CMK (cell line): ENCODE data around the gene GMNN.
"Not testable (repeated sequence)": the region's sequence is repeated elsewhere in the genome, so short reads cannot be mapped to it uniquely, and the experiment has no call there.

Source experiments
- DNase-seq: peaks from one replicate; pipeline ENCODE4 v3.0.0-alpha.2; 2010; ENCODE audit warnings: low read depth

GMNN gene

DNA sequence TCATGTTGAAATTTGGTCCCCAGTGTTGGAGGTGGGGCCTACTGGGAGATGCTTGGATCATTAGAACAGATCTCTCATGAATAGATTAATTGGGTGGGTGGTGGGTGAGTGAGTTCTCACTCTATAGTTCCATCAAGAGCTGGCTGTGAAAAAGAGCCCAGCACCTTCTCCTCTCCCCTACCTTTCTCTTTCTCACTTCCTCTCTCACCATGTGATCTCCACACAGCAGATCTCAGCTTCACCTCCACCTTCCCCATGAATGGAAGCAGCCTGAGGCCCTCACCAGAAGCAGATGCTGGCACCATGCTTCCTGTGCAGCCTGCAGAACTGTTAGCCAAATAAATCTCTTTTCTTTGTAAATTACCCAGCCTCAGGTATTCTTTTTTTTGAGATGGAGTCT is 12.9 kb upstream of the GMNN start:
- DNase-seq = no peak

- no peak for DNase-seq
Measured at GRCh38 chr6:24763578-24763977, 11.2 kb upstream of the GMNN start.

- DNase-seq = not testable (repeated sequence)
Measured at GRCh38 chr6:24764833-24765828, 9.6 kb upstream of the GMNN start.

GRCh38 chr6:24765968-24766367 is 8.8 kb upstream of the GMNN start:
- not testable (repeated sequence) for DNase-seq

DNA sequence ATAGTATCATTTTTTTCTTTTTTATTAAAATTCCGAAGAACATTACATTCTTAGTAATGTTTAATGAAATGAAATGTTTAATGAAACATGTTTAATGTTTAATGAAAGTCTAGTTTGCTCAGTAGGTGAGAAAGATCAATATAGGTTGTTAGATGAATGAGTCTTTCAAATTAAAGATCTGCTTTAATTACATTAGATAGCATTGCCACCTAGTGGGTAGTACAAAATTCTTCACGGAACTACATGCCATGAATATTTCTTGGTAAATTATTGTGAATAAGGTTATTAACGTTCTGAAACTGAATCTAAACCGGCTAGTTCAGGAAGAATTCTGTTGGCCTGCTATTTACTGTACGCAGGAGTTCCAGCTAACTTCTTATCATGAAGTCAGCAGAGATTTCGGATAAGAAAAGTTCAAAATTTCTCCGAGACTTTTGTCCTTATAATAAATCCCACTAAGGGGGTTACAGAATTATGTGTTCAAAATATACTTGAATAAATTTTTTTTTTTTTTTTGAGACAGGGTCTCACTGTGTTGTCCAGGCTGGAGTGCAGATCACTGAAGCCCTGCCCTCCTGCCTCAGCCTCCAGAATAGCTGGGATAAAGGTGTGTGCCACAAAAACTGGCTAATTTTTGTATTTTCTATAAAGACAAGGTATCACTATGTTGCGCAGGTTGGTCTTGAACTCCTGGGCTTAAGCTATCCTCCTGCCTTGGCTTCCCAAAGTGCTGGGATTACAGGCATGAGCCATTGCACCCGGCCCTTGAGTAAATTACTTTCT is 7.9 kb upstream of the GMNN start:
- no peak for DNase-seq

GRCh38 chr6:24768361-24768760 is 6.4 kb upstream of the GMNN start:
- DNase-seq = no peak

DNA sequence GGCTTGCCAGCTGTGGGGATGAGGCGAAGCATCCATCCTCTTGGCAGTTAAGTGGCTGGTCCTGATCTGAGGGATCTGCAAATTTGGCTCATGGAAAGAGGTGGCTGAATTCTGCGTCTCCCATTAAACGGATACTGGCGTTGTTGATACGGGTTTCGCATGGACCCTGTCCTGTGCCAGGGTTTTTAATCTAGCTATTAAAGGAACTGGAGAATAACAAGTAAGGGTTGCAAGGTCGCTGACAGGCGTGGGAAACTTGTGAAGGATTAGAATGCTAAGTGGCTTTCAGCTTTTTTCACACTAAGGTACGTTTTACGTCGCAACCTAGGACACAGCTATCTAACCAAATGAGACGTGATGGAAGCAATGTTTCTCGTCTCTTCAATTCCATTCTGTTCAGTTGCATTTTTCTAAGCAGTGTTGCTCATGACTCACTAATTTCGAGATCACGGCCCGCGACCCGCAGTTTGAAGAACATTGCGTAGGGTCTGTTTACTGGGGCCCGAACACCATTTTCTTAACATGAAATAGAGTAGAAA is 852 bp downstream of the GMNN start:
- DNase-seq = no peak

DNA sequence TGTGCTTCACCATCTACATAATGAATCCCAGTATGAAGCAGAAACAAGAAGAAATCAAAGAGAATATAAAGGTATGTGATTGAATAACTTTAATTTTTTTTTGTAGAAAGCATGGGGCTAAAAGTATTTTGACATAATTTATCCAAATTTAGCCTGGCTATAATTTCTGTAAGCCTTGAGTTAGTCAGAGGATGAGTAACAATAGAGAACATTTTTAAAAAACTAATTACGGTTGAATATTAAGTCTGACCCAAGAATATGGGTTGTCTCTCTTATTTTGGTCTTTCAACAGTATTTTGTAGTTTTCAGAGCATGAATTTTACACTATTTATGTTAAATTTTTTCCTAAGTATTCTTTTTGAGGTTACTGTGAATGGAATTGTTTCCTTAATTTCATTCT is 2.5 kb downstream of the GMNN start:
- no peak for DNase-seq

DNA sequence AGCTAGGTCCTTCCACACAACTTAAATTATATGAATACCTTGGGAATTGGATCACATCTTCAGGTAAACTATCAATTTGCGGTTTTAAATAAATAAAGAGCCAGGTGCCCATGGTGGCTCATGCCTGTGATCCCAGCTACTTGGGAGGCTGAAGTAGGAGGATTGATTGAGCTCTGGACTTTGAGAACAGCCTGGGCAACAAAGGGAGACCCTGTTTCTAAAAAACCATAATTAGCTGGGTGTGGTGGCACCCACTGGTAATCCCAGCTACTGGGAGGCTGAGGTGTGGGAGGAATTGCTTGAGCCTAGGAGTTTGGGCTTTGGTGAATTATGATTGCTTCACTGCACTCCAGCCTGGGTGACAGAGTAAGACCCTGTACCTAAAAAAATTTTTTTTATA is 3.4 kb downstream of the GMNN start:
- no peak for DNase-seq

DNA sequence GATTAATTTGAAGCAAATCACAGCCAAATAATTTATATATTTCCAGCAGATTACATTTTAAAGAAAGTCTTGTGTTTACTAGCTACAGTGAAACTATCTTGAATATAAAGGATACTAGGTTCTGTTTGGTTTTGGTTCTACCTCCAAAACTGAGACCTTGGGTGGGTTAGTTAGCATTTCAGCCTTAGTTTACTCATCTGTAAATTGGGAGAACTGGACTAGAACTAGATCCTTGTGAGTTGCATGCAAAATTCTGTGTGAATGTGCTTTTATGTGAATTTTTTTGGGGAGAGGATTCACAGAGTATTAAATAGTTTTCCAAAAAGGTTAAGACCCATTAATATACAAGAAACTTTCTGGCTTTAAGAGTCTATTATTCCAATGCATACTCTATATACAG is 4.1 kb downstream of the GMNN start:
- DNase-seq = no peak

DNA sequence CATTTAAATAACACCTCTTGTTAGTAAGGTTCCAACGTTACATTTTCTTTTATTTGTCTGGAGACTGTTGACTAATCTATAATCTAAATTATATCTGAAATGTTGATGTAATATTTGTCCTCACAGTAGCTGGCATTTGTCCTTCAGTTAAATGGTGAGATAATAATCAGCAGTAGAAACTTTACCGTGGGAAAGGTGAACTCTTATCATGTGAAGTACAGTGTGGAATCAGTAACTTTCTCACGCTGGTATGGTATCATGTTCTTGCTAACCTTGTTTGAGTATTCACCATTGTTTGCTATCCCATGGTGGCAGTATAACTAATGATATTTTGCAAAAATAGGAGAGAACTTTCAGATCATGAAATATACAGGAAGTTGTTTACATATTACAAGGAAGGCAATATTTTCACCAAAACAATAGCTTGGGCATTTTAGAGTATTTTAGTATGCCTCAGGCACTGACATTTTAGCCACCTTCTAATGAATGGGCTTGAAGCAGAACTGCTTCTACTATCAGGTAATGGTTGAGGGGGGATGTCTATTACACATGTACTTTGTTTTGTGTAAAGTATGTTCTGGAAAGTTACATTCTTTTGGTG is 4.8 kb downstream of the GMNN start:
- DNase-seq = no peak

- no peak for DNase-seq
Measured at GRCh38 chr6:24780206-24780605, 5.5 kb downstream of the GMNN start.

DNA sequence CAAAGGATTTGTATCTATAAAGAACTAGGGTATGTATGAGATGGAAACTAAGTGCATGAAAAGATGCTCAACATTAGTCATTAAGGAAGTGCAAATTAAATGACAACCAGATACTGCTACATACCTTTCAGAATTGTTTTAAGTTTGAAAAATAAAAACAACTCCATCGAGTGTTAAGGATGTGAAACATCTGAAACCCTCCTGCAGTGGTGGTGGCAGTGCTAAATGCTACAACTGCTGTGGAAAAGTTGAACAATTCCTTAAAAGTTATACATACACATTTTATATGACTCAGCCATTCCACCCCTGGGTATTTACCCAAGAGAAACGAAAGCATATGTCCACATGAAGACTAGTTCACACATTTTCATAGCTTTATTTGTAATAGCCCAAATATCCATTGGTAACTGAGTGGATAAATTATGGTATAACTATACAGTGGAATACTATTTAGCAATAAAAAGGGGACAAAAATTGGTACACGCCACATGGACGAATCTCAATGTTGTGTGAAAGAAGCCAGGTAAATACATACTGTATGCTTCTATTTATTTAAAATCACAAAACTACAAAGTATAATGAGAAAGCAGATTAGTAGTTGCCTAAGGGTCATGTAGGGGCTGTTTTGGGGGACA is 13.4 kb downstream of the GMNN start:
- DNase-seq = no peak

DNA sequence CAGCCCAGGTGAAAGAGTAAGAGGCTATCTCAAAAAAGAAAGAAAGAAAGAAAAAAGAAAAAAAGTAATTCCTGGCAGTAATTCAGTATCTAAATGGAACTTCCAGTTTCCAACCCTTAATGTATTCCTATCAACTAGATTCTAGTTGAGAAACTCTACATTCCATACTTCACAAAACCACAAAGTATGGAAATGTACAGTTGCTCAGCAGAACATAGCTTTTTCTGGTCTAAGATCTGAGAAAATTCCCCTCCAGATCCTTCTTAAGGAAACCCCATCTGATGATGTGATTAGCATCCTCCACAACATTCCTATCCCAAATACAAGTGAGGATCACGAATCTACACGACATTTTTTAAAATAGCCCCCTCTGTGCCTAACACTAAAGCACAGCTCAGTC is 20.4 kb downstream of the GMNN start:
- no peak for DNase-seq

DNA sequence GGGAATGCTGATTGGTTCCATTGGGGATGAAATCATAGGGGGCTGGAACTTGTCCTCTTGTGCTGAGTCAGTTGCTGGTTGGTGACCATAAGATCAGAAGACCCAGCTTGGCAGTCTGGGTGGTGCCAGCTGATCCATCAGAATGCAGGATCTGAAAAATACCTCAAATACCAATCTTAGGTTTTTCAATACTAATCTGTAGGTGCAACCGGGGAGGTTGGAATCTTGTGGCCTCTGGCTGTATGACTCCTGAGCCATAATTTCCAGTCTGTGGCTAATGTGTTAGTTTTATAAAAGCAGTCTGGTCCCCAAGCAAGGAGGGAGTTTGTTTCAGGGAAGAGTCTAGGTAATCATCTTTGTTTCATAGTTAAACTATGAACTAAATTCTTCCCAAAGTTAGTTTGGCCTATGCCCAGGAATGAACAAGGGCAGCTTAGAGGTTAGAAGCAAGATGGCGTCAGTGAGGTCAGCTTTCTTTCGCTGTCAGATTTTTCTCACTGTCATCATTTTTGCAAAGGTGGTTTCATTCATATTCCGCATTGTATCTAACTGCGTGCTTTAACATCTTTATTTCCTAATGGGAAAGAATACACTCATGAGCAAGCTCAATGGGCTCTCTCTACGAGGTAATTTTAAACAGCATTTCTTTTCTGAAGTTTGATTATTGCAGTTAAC is 22.0 kb downstream of the GMNN start:
- DNase-seq = no peak

GRCh38 chr6:24797596-24798216 is 23.0 kb downstream of the GMNN start:
- no peak for DNase-seq

- DNase-seq = no peak
Measured at GRCh38 chr6:24798740-24799540, 24.2 kb downstream of the GMNN start, which contains the start of gene ARMH2. Gene ARMH2, minus strand, starts transcription at chr6:24798917. Its CDS starts 60 bp downstream, at chr6:24798857.

DNA sequence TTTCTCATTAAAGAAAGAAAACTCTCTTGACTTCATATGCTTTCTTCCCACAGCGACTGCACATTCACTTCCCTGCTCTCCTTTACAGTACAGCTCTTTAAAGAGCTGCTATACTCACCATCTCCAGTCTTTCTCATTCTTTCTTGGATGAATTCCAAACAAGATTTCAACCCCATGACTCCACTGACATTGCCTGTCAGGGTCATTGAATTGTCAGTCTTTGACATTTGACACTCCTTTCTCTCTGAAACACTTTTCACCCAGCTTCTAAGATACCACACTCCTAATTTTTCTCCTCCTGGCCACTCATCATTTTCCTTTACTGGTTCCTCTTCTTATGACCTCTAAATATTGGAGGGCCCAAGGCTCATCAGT is 24.8 kb downstream of the GMNN start:
- no peak for DNase-seq

DNA sequence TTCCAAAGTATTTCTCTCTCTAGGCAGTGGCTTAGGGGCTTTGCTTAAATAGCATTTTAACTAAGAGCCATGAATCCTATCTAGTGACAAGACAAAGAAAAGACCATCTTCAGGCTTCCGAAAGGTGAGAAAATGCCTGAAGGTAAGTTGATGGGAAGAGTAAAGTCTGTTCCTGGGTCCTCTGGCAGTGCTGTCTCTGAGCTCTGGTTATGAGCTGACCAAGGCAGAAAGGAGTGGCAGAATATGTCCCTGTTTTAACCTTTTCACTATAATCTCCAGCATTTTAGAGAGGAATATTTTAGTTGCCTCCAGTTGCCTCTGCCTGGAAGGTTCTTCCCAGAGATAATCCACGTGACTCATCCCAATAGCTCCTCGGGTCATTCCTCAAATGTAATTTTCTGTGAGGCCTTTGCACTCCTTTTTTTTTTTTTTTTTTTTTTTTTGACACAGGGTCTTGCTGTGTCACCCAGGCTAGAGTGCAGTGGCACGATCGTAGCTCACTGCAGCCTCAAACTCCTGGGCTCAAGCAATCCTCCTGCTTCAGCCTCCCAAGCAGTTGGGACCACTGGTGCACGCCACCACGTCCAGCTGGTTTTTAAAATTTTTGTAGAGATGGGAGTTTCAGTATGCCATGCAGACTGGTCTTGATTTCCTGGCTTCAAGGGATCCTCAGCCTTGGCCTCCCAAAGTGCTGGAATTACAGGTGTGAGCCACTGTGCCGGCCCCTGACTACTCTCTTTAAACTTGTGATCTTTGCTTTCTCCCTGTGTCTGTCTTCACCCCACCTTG is 27.7 kb downstream of the GMNN start:
- DNase-seq = no peak
